Upper lobe of left lung (tissue), 6 donors: ENCODE measurements around the gene ME3. TPM values are rescaled to one million over a fixed set of nuclear protein-coding genes. Genes with fewer than 3 reads are reported as not detected.

Source experiments
- ATAC-seq, 2 donors: fragments of 200-7000 bp; cut with Tn5 transposase; one replicate each; pipeline ENCODE4 v1.9.1; 2022; ENCODE audit warnings: mild to moderate bottlenecking in 2 of 2, moderate library complexity in 2 of 2; ENCODE audit not compliant: low FRiP score in 2 of 2
- DNase-seq, 2 donors: peaks; one replicate each; pipeline ENCODE4 v3.0.0-alpha.2; 2019 to 2020
- H3K27ac ChIP-seq, 4 donors: fragments of 200-600 bp; sonication (generic); one replicate each; pipeline ENCODE4 v1.5.1; 2016 to 2019
- H3K27me3 ChIP-seq, 4 donors: fragments of 200-600 bp; sonication (generic); one replicate each; pipeline ENCODE4 v1.5.1; 2017 to 2019
- H3K36me3 ChIP-seq, 4 donors: fragments of 200-600 bp; sonication (generic); one replicate each; pipeline ENCODE4 v1.5.1; 2016 to 2019
- H3K4me1 ChIP-seq, 4 donors: fragments of 200-600 bp; sonication (generic); one replicate each; pipeline ENCODE4 v1.5.1; 2018 to 2019
- H3K4me3 ChIP-seq, 4 donors: fragments of 200-600 bp; sonication (generic); one replicate each; pipeline ENCODE4 v1.5.1; 2017 to 2019; ENCODE audit warnings: mild to moderate bottlenecking in 2 of 4, moderate library complexity in 1 of 4
- H3K9me3 ChIP-seq, 4 donors: fragments of 200-600 bp; sonication (generic); one replicate each; pipeline ENCODE4 v1.5.1; 2018 to 2019
- CTCF ChIP-seq, 6 experiments: fragments of 450-650 bp in 4 of 6; fragments of 200-600 bp in 2 of 6; sonication (generic) in 2 of 6; IDR thresholded peaks; one replicate each; pipeline ENCODE4 v1.5.1; 2016 to 2019; ENCODE audit warnings: antibody characterized with exemption in 6 of 6
- EP300 ChIP-seq, 4 donors: sonication (generic); formaldehyde crosslinking; IDR thresholded peaks; one replicate each; pipeline ENCODE4 v1.5.1; 2017; ENCODE audit warnings: antibody characterized with exemption in 4 of 4, control low read depth in 2 of 4
- POLR2A ChIP-seq, 4 donors: fragments of 450-650 bp; IDR thresholded peaks; one replicate each; pipeline ENCODE4 v1.5.1; 2016 to 2017; ENCODE audit warnings: antibody characterized with exemption in 4 of 4, mild to moderate bottlenecking in 2 of 4
- POLR2AphosphoS5 ChIP-seq, 2 donors: sonication (generic); formaldehyde crosslinking; IDR thresholded peaks; one replicate each; pipeline ENCODE4 v1.5.1; 2017; ENCODE audit warnings: antibody characterized with exemption in 2 of 2
- WGBS, 2 donors: methylation state at CpG; one replicate each; pipeline ENCODE4 v1.1.5; 2017 to 2018; 5-methylcytosine and 5-hydroxymethylcytosine counted together
- total RNA-seq, 6 donors: library from RNA; depleted of rRNA in 4 of 6; stranded (reverse); fragments of >200 nt in 4 of 6; gene quantifications; one replicate each; pipeline versions ENCODE4 v1.1.0 to v1.2.1, GENCODE V29; 2016 to 2021
- donor health status: DM: no; HTN: no; CAD: no; lungs with moderate emphysema.
- donor health status: DM: no; HTN: yes; CAD: no; lungs with severe emphysema.

The ME3 gene
- total RNA-seq, 6 donors from 2014 or later = 19.5 to 56.6 (median 34.7) TPM

- H3K36me3 ChIP-seq = no peaks in the 10 kb centered on the region
- peak in 1 of 2 donors; percentile 72 for ATAC-seq
- no peaks in the 10 kb centered on the region for H3K27me3 ChIP-seq
- no peaks in the 10 kb centered on the region for H3K4me1 ChIP-seq
- TF ChIP-seq EP300 (IDR thresholded peaks at IDR 0.05) = no peak
- no peak for TF ChIP-seq POLR2A (IDR thresholded peaks at IDR 0.05)
- TF ChIP-seq POLR2AphosphoS5 (IDR thresholded peaks at IDR 0.05) = no peak
- TF ChIP-seq CTCF (IDR thresholded peaks at IDR 0.05) = no peak
- peak in 1 of 2 donors; percentile 16 for DNase-seq
- H3K27ac ChIP-seq = no peak overlapping the region
- H3K4me3 ChIP-seq = no peak overlapping the region
- 86 to 88% methylated on average over 7 of the region's 7 CpGs for WGBS, 2 donors
- no peaks in the 10 kb centered on the region for H3K9me3 ChIP-seq
Observed at GRCh38 chr11:86627776-86628455, 44.5 kb downstream of the ME3 start.

- H3K36me3 ChIP-seq = no peaks in the 10 kb centered on the region
- H3K27ac ChIP-seq = no peak overlapping the region
- TF ChIP-seq CTCF (IDR thresholded peaks at IDR 0.05) (no peak), POLR2A (IDR thresholded peaks at IDR 0.05) (no peak), EP300 (IDR thresholded peaks at IDR 0.05) (no peak), POLR2AphosphoS5 (IDR thresholded peaks at IDR 0.05) (no peak)
- WGBS, 2 donors = 59 to 60% methylated on average over 2 of the region's 2 CpGs
- H3K27me3 ChIP-seq = no peaks in the 10 kb centered on the region
- ATAC-seq (no peak), DNase-seq (no peak)
- H3K4me3 ChIP-seq = no peak overlapping the region
- no peaks in the 10 kb centered on the region for H3K9me3 ChIP-seq
- H3K4me1 ChIP-seq = peaks cover 0 to 4% (median 0%) of the 10 kb centered on the region in 4 donors
Observed at GRCh38 chr11:86625981-86626380, 46.4 kb downstream of the ME3 start.

DNA sequence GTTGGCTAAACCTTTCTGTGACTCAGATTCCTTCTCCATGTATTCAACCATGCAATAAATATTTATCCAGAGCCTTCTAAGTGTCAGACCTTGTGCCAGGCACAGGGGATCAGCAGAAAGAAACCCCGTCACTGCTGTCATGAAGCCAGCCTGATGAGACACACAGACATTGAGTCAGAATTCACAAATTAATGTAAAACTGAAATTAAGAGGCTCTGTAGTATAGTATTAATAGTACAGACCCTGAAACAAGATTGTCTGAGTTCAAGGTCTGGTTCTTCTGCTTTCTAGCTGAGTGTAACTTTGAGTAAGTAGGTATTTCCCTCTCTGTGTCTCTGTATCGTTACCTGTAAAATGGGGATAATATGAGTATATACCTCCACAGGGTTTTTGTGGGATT lies 46.9 kb downstream of the ME3 start:
- no peak for DNase-seq
- ATAC-seq = no peak
- Histone ChIP-seq H3K27ac (no peak overlapping the region), H3K4me3 (no peak overlapping the region), H3K27me3 (no peaks in the 10 kb centered on the region), H3K4me1 (peaks cover 0 to 4% (median 0%) of the 10 kb centered on the region in 4 donors), H3K36me3 (no peaks in the 10 kb centered on the region), H3K9me3 (no peaks in the 10 kb centered on the region)
- TF ChIP-seq POLR2A (IDR thresholded peaks at IDR 0.05) = no peak
- TF ChIP-seq CTCF (IDR thresholded peaks at IDR 0.05) = no peak
- no peak for TF ChIP-seq EP300 (IDR thresholded peaks at IDR 0.05)
- 85 to 97% methylated on average over 2 of the region's 2 CpGs for WGBS, 2 donors

GRCh38 chr11:86624366-86624765 lies 48.0 kb downstream of the ME3 start:
- Histone ChIP-seq H3K27ac (no peak overlapping the region), H3K27me3 (no peaks in the 10 kb centered on the region), H3K36me3 (no peaks in the 10 kb centered on the region), H3K4me3 (no peak overlapping the region), H3K9me3 (no peaks in the 10 kb centered on the region), H3K4me1 (peaks cover 0 to 4% (median 0%) of the 10 kb centered on the region in 4 donors)
- ATAC-seq (no peak), DNase-seq (no peak)
- TF ChIP-seq POLR2A (IDR thresholded peaks at IDR 0.05) (no peak), EP300 (IDR thresholded peaks at IDR 0.05) (no peak), POLR2AphosphoS5 (IDR thresholded peaks at IDR 0.05) (no peak), CTCF (IDR thresholded peaks at IDR 0.05) (no peak)
- WGBS, 2 donors = 66 to 90% methylated on average over 3 of the region's 3 CpGs

GRCh38 chr11:86623736-86624135 lies 48.7 kb downstream of the ME3 start:
- DNase-seq = no peak
- no peak for ATAC-seq
- TF ChIP-seq EP300 (IDR thresholded peaks at IDR 0.05) (no peak), CTCF (IDR thresholded peaks at IDR 0.05) (no peak), POLR2A (IDR thresholded peaks at IDR 0.05) (no peak), POLR2AphosphoS5 (IDR thresholded peaks at IDR 0.05) (no peak)
- no peak overlapping the region for H3K4me3 ChIP-seq
- H3K27me3 ChIP-seq = no peaks in the 10 kb centered on the region
- no peaks in the 10 kb centered on the region for H3K36me3 ChIP-seq
- peaks cover 0 to 4% (median 0%) of the 10 kb centered on the region in 4 donors for H3K4me1 ChIP-seq
- H3K27ac ChIP-seq = no peak overlapping the region
- H3K9me3 ChIP-seq = no peaks in the 10 kb centered on the region
- WGBS, 2 donors = 91 to 95% methylated on average over 4 of the region's 4 CpGs
